ENCODE results near the gene MATK.

Gene MATK, protein sequence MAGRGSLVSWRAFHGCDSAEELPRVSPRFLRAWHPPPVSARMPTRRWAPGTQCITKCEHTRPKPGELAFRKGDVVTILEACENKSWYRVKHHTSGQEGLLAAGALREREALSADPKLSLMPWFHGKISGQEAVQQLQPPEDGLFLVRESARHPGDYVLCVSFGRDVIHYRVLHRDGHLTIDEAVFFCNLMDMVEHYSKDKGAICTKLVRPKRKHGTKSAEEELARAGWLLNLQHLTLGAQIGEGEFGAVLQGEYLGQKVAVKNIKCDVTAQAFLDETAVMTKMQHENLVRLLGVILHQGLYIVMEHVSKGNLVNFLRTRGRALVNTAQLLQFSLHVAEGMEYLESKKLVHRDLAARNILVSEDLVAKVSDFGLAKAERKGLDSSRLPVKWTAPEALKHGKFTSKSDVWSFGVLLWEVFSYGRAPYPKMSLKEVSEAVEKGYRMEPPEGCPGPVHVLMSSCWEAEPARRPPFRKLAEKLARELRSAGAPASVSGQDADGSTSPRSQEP

DNA sequence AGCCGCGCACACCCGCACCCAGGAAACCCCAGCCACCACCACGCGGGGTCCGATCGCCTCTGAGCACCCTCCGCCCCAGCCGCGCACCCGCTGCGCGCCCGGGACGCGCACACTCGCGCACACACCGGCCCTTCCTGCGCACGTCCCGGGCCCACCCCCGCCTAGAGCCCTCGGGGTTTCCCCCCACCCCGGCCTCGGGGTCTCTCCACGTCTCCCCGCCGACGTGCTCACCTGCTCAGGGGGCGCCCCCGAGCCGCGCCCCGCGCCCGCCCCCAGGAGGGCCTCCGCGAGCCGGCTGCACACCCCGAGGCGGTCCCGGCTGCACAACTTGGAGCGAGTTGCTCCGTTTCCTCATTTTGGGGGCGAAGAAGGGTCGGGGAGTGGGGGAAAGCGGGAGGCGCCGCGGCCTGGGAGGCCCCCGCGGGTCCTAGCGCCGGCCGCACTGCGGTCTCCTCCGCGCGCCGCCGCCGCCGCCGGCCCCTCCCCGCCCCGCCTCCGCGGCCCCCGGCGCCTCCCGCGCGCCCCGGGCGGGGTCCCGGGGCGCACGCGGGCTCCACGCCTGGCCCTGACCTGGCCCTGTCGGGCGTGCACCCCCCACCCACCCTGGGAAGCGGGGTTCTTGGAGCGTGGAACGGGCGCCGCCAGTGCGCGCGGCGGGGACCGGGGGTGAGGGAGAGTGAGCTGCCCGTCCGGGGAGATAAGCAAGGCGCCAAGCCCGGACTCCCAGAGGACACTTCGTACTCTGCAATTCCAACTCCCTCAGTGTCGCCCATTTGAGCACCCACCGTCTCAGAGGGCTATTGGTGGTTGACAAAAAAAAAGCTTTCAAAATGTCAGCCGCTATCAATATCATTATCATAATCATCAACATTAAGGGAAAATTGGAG lies at the start of gene MATK:
Gene MATK, minus strand, starts transcription at position 444 of the 887 bp plus-strand sequence. CDS start 1,246 bp downstream, outside the sequence.
- peak; percentile 24 for DNase-seq

DNA sequence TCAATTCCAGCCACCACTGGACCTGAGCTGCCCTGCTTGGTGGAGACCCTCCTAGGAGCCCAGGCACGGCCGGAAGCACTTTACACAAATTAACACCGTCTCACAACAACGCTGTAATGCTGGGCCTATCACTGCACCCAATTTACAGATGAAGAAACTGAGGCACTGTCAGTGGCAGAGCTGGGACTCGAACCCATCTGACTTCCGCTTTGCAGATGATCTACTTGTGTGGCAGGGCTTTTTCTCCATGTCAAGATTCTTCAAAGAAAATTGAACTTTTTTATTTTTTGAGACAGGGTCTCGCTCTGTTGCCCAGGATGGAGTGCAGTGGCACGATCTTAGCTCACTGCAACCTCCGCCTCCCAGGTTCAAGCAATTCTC lies 48.9 kb upstream of the MATK start:
- no peak for DNase-seq

DNA sequence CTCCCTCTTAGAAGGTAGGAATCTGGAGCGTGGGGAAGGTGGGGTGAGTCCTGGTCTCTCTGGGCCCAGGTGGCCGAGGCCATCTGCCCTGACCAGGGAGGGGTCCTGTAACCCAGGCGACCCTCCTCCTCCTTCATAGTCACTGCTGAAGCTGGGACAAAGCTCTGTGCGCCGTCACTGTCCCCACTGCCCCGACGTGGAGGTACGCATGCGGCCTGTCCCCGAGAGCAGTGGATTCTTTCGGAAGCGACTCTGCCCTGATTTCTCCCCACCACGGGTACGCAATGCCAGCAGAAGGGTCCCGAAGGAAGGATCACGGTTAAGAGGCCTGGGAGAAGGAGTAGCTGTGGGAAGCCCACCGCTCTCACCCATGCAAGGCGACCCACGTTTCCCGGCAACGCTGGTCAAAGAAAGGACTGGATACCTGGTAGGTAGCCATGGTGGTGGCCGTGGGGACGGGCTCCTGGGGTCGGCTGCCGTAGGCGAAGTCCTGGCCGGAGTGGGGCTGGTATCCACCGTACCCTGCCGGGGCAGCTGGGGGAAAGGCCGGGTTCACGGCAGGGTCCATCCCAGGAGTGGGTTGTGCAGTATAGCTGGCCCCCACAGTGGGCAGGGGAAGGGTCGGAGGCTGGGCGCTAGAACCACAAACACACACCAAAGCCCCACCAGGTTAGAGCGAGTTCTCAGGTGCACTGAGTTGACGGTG lies 48.3 kb upstream of the MATK start:
- DNase-seq: no peak

DNA sequence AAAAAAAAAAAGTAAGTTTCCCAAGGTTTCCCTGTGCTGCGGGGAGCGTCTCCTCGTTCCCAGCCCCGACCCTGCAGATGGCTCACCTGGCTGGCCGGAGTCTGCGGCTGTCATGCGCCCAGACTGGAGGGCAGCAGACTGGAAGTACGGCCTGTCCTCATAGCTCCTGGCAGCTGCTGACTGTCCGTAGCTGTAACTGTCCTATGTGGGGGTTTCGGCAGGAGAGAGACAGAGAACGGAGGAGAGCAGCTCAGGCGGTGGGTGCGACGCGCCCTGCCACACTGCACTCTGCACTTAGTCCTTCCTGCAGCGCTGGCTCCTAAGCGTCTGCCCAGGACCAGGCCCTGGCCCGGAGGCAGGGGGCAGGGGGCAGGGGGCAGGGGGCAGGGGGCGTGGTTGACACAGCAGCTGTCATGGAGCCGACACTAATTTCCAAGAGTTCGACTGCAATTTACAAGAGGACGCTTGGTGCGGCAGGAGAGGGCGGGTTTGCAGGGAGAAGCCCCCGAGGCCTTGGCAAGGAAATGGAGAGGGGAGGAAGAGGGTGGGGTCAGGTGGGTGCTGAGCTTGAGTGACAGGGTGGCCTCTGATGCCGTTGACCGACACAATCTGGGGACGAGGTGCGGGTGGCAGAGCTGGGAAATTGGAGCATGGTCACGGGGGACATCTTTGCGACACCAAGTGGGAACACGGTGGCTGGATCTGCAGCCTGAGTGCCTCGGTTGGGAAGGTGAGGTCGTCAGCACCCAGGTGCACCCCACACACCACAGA lies 47.6 kb upstream of the MATK start:
- DNase-seq: no peak

DNA sequence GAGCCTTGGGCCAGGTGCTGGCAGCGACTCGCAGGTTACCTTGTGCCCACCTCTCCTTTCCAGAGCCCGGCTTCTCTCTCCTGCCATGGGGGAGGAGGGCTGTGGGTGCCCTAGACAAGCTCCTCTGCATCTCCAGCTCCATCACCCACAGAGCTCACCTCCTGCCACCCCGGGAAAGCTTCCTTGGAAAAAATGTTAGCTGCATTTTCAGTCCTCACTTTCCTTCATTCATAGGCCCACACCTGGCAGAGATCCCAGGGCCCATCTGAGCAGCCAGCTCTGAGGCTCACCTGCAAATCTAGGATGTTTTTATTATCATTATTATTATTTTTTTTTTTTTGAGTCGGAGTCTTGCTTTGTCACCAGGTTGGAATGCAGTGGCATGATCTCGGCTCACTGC lies 45.8 kb upstream of the MATK start:
- DNase-seq: no peak

DNA sequence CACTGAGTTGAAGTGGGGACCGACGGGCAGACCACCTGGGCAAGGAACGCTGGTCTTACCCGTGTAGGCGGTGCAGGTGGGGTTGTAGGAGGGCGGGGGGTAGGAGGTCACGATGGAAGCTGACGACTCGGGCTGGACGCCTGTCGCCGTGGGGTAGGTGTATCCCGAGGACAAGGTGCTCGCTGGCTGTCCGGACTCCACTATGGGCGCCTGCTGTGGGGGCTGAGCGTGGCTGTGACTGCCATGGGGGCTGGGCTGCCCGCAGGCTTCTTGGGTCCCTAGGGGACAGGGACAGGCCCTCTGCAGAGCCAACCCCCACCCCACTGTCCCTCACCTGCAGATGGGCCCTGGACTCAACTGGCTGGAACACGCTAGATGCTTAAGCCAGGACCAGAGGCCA lies 45.4 kb upstream of the MATK start:
- no peak for DNase-seq

DNA sequence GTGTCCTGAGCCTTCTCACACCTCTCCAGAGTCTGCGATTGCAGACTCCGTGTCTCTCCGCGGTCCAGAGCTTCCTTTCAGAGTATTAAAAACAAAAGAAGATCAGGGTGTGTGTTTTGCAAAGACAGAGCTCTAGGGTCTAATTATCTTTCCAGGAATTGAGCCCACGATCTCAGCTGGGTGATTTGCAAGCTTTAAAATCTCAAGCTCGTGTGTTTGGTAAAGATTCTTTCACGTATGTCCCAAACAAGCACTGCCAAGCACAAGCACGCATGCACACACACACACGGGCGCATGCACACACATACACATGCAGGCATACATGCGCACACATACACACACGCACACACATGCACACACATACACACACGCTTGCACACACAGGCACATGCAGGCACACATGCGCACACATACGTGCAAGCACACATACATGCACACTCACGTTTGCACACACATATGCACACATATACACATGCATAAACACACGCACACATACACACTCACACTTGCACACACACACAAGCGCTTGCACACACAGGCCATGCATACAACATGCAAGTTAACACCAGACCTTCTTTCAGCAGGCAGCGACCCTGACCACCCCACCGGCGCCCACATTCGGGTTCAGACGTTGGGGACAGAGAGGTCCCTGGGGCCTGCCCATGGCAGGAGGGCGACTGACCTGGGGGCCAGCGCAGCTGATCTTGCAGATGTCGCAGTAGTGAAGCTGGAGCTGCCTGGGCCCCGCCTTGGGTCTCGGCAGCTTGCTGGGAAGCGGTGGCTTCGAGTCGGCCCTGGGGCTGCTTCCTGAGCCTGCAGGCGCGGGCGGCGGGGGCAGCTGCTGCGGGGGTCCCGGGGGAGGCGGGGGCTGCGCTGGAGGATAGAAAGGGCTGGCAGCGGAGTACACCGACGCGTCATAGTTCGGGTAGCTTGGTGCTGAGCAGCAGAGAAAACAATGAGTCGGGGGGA lies 44.7 kb upstream of the MATK start:
- DNase-seq: peak; percentile 12

DNA sequence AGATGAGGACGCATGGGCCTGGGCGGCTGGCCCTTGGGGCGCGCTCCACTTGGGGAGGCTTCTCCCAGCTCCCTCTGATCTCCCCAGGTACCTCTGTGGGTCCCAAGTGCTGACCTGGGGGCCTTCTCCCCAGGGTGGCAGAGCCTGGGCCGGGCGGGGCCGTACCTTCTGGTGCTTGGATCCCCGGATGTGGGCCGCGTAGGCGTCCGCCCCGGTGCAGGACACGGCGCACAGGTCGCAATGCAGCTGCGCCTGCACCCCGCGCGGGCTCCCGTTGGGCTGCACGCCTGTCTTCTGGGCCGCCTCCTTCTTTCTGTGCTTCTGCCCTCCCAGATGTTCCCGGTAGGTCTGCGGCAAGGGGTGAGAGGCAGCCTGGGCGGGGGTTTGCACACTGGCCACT lies 41.1 kb upstream of the MATK start:
- DNase-seq: no peak

DNA sequence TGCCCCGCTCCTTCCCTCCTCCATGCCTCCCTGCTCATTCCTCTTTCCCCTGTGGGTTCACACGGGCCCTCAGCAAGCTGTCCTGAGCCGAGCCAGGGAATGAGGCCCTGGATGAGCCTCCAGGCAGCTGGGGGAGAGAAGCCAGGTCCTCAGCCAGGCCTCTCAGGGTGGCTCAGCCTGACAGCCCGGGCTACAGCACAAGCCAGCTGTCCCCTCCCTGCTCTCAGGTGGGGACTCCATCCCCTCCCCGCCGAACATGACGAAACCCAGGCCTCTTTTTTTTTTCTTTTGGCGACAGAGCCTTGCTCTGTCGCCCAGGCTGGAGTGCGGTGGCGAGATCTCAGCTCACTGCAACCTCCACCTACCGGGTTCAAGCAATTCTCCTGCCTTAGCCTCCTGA lies 40.0 kb upstream of the MATK start:
- no peak for DNase-seq

DNA sequence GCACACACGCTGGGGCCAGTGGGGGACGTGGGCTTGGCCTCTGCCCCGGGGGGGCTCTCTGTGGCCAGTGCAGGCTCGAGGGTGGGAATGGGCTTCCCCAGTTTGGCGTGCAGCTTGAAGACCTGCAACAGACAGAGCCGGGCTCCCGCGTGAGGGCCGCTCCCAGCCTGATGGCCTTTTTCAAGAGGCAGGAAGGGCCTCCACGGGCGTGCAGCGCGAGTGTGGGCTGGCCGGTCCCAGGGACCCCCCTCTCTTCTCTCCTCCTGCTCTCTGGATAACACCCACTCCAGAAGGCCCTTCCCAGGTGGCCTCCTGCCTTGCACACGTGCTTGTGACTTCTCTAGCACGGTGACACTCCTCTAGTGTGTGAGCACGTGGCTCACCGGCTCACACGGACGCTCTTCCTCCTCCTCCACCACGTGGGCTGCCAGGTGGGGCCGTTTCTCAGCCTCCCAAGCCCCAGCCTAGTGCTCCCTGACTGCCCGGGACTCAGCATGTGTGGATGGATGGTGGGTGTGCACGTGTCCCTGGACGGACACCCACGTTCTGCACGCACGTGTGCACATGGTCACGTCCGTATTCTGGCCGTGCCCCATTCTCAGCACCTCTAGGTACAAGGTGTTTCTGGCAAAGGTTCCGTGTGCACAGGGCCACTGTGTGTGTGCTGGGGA lies 39.2 kb upstream of the MATK start:
- DNase-seq: no peak

DNA sequence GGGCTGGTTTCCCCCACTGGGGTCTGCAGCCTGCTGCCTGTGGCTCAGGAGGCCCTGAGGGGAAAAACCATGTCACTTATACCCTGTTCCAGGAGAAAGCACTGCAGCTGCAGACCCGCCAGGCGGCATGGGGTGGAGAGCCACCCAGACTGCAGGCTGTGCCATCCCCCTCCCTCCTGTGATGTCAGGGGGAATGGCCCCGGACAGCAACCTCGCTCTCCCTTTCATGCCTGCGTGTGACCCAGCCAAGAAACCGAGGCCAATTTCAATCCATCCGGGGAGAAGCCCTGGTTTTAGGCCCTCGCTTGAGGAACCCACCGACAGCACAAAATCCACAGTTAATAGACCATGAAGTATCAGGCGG lies 37.2 kb upstream of the MATK start:
- DNase-seq: no peak

DNA sequence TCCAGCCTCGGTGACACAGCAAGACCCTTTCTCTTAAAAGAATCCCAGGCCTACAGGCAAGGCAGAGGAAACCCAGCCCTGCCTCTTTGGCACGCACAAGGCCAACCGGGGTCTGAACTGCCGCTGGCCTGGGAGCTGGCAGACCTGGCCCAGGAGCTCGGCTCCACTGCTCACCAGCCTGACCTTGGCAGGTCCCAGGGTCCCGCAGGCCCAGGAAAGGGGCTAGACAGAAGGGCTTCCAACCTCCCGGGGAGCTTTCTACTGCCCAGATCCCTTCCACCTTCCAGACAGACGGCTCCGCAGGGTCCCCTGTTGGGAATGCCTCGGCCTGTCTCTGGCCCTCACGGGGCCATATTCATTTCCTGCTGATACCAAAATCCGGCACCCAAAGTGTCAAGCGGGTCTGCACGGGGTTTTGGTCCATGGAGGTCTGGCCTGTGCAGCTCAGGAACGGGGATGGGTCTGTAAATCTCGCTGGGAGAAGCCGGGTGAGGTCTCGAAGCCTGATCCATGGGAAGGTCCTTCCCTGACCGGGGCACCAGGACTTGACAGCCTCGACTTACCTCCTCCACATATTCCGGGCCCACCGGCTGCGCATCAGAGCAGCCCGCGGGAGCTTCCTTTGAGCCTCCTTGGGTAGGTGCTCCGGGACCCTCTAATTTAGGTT lies 36.6 kb upstream of the MATK start:
- no peak for DNase-seq

DNA sequence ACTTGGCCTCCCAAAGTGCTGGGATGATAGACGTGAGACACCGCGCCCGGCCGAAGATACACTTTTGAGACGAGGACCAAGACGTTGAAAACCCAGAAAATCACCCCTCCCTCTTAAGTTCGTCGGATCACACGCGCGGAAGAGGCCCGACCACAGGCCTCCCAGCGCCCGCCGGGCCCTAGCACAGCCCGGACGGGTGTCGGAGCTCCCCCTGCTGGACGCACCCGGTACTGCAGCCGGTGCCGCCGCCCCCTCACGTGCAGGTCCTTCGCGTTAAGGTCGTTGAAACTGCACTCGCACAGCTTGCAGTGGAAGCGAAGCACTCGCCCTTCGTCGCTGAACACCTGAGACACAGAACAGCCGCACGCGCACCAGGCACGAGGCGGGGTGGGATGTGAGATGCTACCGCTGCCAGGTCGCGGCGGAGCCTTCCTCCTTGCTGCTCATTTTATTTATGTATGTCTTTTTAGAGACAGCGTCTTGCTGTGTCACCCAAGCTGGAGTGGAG lies 35.7 kb upstream of the MATK start:
- peak; percentile 66 for DNase-seq

DNA sequence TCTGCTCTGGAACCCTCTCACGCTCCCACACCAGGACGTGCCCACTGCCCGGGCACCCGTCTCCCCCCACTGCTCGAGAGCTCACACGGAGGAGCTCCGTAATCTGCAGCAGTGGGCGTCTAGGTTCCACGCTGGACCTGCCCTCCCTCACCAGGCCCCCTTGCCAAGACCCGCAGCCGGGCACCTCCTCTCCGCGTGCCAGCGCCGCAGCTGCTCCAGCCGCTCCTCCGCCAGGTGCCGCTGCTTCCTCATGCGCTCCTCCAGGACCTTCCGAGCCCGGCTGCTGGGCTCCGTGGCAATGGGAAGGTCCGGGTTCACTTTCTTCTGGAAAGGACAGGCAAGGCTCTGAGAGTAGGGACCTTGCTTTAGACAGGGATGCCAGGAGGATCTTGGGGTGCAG lies 35.0 kb upstream of the MATK start:
- DNase-seq: no peak

DNA sequence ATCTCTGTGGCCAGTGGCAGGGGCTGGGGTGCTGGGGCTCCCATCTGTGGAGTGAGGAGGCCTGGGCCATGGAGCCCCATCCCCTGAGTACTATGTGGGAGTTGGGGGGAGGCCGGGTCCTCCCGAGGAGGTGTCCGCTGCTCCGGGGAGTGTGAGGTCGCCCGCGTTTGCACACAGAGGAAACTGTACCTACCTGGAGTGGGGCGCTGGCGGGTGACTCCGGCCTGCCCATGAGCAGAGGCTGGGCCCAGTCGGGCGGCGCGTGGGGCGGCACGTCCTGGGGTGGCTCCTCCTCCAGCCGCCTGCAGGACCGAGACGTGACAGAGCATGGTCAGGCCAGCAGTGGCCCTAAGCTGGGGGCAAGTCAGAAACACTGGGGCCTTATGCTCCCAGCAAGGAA lies 33.8 kb upstream of the MATK start:
- no peak for DNase-seq

DNA sequence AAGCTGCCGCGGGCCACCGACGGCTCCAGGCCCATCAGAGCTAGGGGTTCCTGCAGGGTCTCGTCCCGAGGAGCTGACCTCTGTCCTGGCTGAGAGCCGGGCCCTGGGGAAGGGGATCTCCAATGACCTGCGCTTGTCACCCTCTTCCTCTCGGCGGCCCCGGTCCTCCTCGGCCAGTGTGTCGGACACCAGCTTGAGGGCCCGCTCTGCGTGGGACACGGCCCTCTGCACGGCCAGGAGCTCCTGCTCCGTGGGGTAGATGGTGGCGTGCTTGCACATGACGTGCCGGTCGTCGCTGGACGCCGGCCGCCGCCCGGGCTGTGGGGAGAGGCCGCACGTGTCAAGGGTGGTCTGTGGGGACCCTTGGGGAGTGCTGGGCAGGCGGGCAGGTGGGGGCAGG lies 32.7 kb upstream of the MATK start:
- DNase-seq: no peak

DNA sequence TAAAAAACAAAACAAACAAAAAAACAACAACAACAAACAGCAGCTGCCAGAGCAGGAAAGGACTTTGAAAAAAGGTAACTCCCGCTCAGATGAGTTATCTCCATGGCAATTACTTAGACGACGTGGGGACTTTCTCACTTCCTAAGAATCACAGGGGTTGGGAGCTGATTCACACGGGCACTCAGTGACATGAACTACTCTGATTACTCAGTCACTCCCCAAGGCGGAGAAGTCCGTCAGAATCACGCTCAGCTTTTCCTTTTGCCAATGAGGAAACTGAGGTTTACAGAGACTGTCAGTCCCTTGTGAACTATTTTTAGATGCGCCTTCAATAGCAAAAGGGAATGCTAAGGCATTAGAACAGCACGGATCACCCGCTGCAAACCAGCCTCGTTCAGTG lies 32.3 kb upstream of the MATK start:
- no peak for DNase-seq

DNA sequence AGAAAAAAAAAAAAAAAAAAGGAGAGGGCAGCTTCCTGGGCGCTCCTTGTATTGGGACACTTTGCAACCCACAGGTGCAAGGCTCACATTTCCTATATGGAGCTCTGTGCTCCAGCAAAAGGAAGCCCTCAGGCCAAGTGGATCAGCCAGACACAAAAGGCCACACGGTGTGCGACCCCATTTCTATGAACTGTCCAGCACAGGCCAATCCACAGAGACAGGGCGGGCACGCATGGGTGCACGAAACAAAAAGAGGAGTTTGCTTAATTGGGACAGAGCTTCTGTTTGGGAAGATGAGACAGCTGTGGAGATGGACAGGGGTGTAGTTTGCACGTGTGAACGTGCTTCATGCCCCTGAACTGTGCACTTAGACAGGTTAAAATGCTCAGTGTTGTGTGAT lies 31.6 kb upstream of the MATK start:
- DNase-seq: no peak

DNA sequence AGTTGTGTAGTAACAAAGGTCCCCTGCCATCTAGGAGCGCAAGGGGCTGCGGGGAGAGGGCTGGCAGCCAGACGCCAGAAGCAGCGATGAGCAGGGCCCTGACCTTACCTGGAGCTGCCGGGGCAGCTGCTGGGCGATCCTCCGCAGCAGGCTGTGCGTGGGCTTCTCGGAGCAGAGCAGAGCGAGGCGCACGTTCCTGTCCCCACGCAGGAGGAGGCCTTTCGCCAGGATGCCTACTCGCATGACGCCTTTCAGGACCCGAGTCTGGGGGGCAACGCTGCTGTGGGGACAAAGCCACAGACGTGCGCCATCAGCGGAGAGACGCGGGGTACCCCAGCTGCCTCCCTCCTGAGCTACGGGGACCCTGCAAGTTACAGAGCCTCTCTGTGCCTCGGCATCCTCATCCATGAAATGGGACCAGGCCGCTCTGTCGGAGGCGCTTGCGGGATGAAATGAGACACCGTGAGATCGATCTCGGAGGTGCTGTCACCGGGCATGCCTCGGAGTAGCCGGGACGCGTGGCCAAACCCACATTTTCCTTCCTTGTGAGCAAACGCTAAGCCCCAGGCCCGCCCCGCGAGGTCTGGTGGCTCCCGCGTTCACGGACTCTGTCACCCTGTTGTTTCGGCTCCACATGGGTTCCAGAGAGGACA lies 30.5 kb upstream of the MATK start:
- DNase-seq: no peak

All from NCI-H82 (cell line).